ENCODE measurements around the gene CDHR4. TPM values are rescaled to one million over a fixed set of nuclear protein-coding genes. Genes with fewer than 3 reads are reported as not detected.

The CDHR4 gene
- total RNA-seq, 2 experiments from 2014 or later: 0.17 TPM; not detected in 1

- no peak overlapping the region for H3K27ac Mint-ChIP-seq
- no peaks in the 10 kb centered on the region for H3K9me3 ChIP-seq (ENCODE audit: control insufficient read depth in 1 of 2, insufficient read depth in 1 of 2, low read length in 2 of 2)
- H3K4me1 Mint-ChIP-seq (ENCODE audit: low read depth): peaks cover 10% of the 10 kb centered on the region
- H3K36me3 Mint-ChIP-seq (ENCODE audit: low read depth): no peaks in the 10 kb centered on the region
- no peaks in the 10 kb centered on the region for H3K36me3 ChIP-seq (ENCODE audit: insufficient read depth, low read length)
- intact Hi-C loops (cut with DNase I, micrococcal nuclease): no loop called here
- no peak overlapping the region for H3K4me3 ChIP-seq (ENCODE audit: low read length)
- CTCF ChIA-PET: interaction anchor here (0.8 to 1.6 kb wide), 2 partner anchors 40 to 41 kb away, joined by 3 to 7 read pairs; no protein-coding TSS in a partner anchor
- no peaks in the 10 kb centered on the region for H3K27me3 ChIP-seq (ENCODE audit: control insufficient read depth in 1 of 2, insufficient read depth in 2 of 2, low read length in 2 of 2)
- DNase-seq (no peak), ATAC-seq (ENCODE audit: poor library complexity) (no peak)
- no peaks in the 10 kb centered on the region for H3K9me3 Mint-ChIP-seq
- peaks cover 14% of the 10 kb centered on the region for H3K4me1 ChIP-seq (ENCODE audit: insufficient read depth, low read length)
- POLR2A ChIA-PET: interaction anchor here (2.2 kb wide), 1 partner anchor 13 kb away, joined by 5 read pairs; the partner anchor contains the start of gene IP6K1
- TF ChIP-seq CTCF (IDR thresholded peaks at IDR 0.05): no peak
- H3K27me3 Mint-ChIP-seq: peaks cover 4% of the 10 kb centered on the region
- H3K27ac ChIP-seq (ENCODE audit: low read depth in 1 of 2, low read length in 2 of 2): no peak overlapping the region
- H3K4me3 Mint-ChIP-seq: no peak overlapping the region
Observed at GRCh38 chr3:49799105-49799504, 568 bp downstream of the CDHR4 start.

GRCh38 chr3:49794926-49795905 lies 4.5 kb downstream of the CDHR4 start:
- H3K27ac Mint-ChIP-seq: no peak overlapping the region
- H3K4me1 Mint-ChIP-seq (ENCODE audit: low read depth): peaks cover 2% of the 10 kb centered on the region
- TF ChIP-seq CTCF (IDR thresholded peaks at IDR 0.05): no peak

GRCh38 chr3:49794431-49794830 lies 5.2 kb downstream of the CDHR4 start:
- Mint-ChIP-seq H3K9me3 (no peaks in the 10 kb centered on the region), H3K36me3 (ENCODE audit: low read depth) (peaks cover 3% of the 10 kb centered on the region), H3K27ac (no peak overlapping the region), H3K4me3 (no peak overlapping the region), H3K4me1 (ENCODE audit: low read depth) (peaks cover 5% of the 10 kb centered on the region), H3K27me3 (no peaks in the 10 kb centered on the region)
- Histone ChIP-seq H3K4me3 (ENCODE audit: low read length) (no peak overlapping the region), H3K36me3 (ENCODE audit: insufficient read depth, low read length) (no peaks in the 10 kb centered on the region), H3K4me1 (ENCODE audit: insufficient read depth, low read length) (peaks cover 6% of the 10 kb centered on the region), H3K27me3 (ENCODE audit: control insufficient read depth in 1 of 2, insufficient read depth in 2 of 2, low read length in 2 of 2) (no peaks in the 10 kb centered on the region), H3K9me3 (ENCODE audit: control insufficient read depth in 1 of 2, insufficient read depth in 1 of 2, low read length in 2 of 2) (no peaks in the 10 kb centered on the region), H3K27ac (ENCODE audit: low read depth in 1 of 2, low read length in 2 of 2) (no peak overlapping the region)
- ATAC-seq (ENCODE audit: poor library complexity) (no peak), DNase-seq (no peak)
- POLR2A ChIA-PET: no interaction called here
- intact Hi-C loops (cut with DNase I, micrococcal nuclease): no loop called here
- TF ChIP-seq CTCF (IDR thresholded peaks at IDR 0.05): no peak
- CTCF ChIA-PET: no interaction called here

More at GRCh38 chr3:49794926-49795905, 4.5 kb downstream of the CDHR4 start:
- DNase-seq: no peak
- H3K36me3 Mint-ChIP-seq (ENCODE audit: low read depth): no peaks in the 10 kb centered on the region
- H3K27me3 ChIP-seq (ENCODE audit: control insufficient read depth in 1 of 2, insufficient read depth in 2 of 2, low read length in 2 of 2): no peaks in the 10 kb centered on the region
- intact Hi-C loops (cut with DNase I, micrococcal nuclease): no loop called here
- H3K36me3 ChIP-seq (ENCODE audit: insufficient read depth, low read length): no peaks in the 10 kb centered on the region
- H3K27me3 Mint-ChIP-seq: no peaks in the 10 kb centered on the region
- H3K4me3 Mint-ChIP-seq: no peak overlapping the region
- H3K9me3 ChIP-seq (ENCODE audit: control insufficient read depth in 1 of 2, insufficient read depth in 1 of 2, low read length in 2 of 2): no peaks in the 10 kb centered on the region
- H3K27ac ChIP-seq (ENCODE audit: low read depth in 1 of 2, low read length in 2 of 2): no peak overlapping the region
- POLR2A ChIA-PET: no interaction called here
- CTCF ChIA-PET: no interaction called here
- no peaks in the 10 kb centered on the region for H3K4me1 ChIP-seq (ENCODE audit: insufficient read depth, low read length)
- H3K9me3 Mint-ChIP-seq: no peaks in the 10 kb centered on the region
- no peak overlapping the region for H3K4me3 ChIP-seq (ENCODE audit: low read length)
- no peak for ATAC-seq (ENCODE audit: poor library complexity)
